Activated T-helper 1 cell treated with anti-CD3 and anti-CD28 coated beads, Interleukin-2, amount 50 U/mL, for 16 hours (primary cell): ENCODE results near the gene RAD1.

Source experiments
- DNase-seq, 2 donors: peaks; one replicate each; pipeline ENCODE4 v3.0.0-alpha.2; 2020; ENCODE audit warnings: low read depth in 1 of 2, low spot score in 1 of 2

The RAD1 gene

DNA sequence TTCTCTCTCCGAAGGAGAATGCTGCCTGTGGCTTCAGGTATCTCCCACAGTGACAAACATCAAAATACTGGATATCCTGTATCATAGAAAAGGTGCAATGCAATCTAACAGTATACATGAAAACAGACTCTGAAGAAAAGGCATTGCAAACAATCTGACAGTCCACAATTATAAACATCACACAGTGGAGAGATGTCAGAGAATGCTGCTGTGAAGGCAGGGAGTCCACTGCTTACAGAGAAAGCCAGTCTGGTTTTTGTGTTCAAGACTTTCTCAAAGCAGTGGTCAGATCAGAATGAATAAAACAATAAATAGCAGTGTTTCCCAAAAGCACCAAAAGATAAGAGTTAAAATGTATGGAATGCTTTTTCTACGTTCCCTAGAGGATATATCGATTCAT is 47.6 kb downstream of the RAD1 start:
- DNase-seq, result no peak

DNA sequence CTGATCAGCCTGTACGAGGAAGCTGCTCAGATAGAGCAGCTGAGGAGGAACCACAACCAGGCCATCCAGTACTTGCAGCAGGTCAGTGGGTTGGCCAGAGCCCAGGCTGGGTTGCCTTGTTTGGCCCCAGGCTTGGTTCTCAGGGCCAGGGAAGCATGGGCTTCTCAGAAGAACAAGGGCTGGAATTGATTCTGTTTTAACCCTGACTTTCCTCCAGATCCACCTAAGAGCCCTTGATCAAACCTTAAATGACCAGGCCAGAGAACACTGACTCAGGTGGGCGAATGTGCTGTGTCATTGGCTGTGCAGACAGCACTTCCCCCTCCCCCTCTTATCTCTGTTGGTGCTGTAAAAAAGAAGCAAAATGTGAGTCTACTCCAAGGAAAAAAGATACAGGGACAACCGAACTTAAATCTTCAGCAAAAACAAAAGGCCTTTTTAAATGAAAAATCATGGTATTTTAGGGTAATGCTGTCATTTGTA is 48.3 kb downstream of the RAD1 start:
- DNase-seq, result no peak

GRCh38 chr5:34865091-34865490 is 50.2 kb downstream of the RAD1 start:
- DNase-seq, result no peak

GRCh38 chr5:34863946-34864345 is 51.4 kb downstream of the RAD1 start:
- no peak for DNase-seq

- DNase-seq, result no peak
These were observed 56.1 kb downstream of the RAD1 start for GRCh38 chr5:34859253-34859652.

DNA sequence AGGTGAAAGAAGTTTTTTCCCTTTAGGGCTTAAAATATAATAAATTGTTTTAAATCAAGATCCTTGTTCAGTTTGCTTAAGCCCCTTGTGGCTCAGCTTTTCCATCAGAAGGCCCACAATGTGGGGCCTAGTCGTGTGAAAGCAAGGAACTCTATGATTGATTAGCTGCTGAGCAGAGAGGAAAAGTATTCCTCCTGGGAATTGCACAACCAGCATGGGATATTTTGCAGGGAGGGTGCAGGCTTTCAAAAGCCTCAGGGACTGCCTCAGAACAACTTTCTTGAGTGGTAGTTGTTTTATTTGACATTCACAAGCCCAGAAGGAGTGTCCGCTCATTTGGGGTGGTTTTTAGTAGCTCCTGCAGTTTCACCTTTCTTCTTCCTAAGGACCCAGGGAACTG is 56.5 kb downstream of the RAD1 start:
- DNase-seq, result no peak

- no peak for DNase-seq
These were observed 57.4 kb downstream of the RAD1 start for GRCh38 chr5:34857894-34858293.

GRCh38 chr5:34857161-34857560 is 58.1 kb downstream of the RAD1 start:
- DNase-seq, result no peak
